Uterus (tissue), 4 donors: ENCODE data around the gene NEDD4L. TPM values are rescaled to one million over a fixed set of nuclear protein-coding genes. Genes with fewer than 3 reads are reported as not detected.
"Not testable (repeated sequence)": the region's sequence is repeated elsewhere in the genome, so short reads cannot be mapped to it uniquely, and the experiment has no call there.

Source experiments
- DNase-seq, 2 donors: peaks; one replicate each; pipeline ENCODE4 v3.0.0-alpha.2; 2019 to 2020
- H3K27ac ChIP-seq, 2 donors: fragments of 200-600 bp; sonication (generic); 1 replicate in 1 of 2; 2 replicates in 1 of 2; pipeline ENCODE4 v1.5.1; 2016 to 2018
- H3K27me3 ChIP-seq, 2 donors: fragments of 200-600 bp; sonication (generic); one replicate each; pipeline ENCODE4 v1.5.1; 2018 to 2019; ENCODE audit warnings: control low read depth in 1 of 2
- H3K36me3 ChIP-seq, 2 donors: fragments of 200-600 bp; sonication (generic); one replicate each; pipeline ENCODE4 v1.5.1; 2019; ENCODE audit warnings: control low read depth in 1 of 2
- H3K4me1 ChIP-seq, 2 donors: fragments of 200-600 bp; sonication (generic); one replicate each; pipeline ENCODE4 v1.5.1; 2018 to 2019; ENCODE audit warnings: control low read depth in 1 of 2
- H3K4me3 ChIP-seq, 2 donors: fragments of 200-600 bp; sonication (generic); 1 replicate in 1 of 2; 2 replicates in 1 of 2; pipeline ENCODE4 v1.5.1; 2018 to 2019; ENCODE audit warnings: mild to moderate bottlenecking in 1 of 2
- H3K9me3 ChIP-seq, 2 donors: fragments of 200-600 bp; sonication (generic); one replicate each; pipeline ENCODE4 v1.5.1; 2019; ENCODE audit warnings: control low read depth in 1 of 2
- POLR2A ChIP-seq, 2 donors: fragments of 450-650 bp; IDR thresholded peaks; one replicate each; pipeline ENCODE4 v1.6.1; 2016; ENCODE audit warnings: antibody characterized with exemption in 2 of 2, mild to moderate bottlenecking in 1 of 2, moderate library complexity in 1 of 2
- intact Hi-C: fragments of 100-400 bp; cut with DNase I; formaldehyde crosslinking; loops from one replicate; pipeline ENCODE4 v1.15.1; 2023; ENCODE audit warnings: low total_unique reads
- total RNA-seq, 4 donors: library from RNA; depleted of rRNA in 3 of 4; stranded (reverse); fragments of >200 nt in 3 of 4; gene quantifications; one replicate each; pipeline versions ENCODE4 v1.1.0 to v1.2.4, GENCODE V29; 2014 to 2023
- TF ChIP-seq, protein P1 (sequence below), 4 experiments: fragments of 200-600 bp in 2 of 4; fragments of 450-650 bp in 2 of 4; sonication (generic) in 2 of 4; IDR thresholded peaks; one replicate each; pipeline ENCODE4 v1.5.1; 2016 to 2019; ENCODE audit warnings: antibody characterized with exemption in 4 of 4, mild to moderate bottlenecking in 2 of 4, moderate library complexity in 1 of 4
- donor health status: DM: yes; HTN: yes; CAD: no.

Gene NEDD4L
- total RNA-seq, 4 donors from 2014 or later = 6.2 to 45.9 (median 32.3) TPM

DNA sequence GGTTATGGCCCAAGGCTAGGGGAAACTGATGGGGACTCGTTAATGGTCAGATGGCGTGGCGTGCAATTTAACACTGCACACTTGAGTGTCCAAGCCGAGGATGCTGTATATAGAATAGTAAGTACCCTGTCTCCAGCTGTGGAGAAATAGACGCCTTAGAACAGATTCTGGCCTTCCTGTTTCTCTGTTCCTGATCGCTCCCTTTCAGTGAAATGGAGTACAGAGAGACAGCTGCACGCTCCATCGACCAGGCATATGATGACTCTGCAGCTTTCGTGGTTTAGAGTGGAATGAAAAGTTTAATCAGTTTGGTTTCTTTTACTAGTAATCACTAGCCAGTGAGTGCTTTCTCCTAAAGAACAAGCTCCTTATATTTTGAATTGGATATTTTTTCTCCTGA is 213.4 kb downstream of the NEDD4L start:
- no peaks in the 10 kb centered on the region for H3K9me3 ChIP-seq
- no peak for TF ChIP-seq POLR2A (IDR thresholded peaks at IDR 0.05)
- TF ChIP-seq, protein P1, sequence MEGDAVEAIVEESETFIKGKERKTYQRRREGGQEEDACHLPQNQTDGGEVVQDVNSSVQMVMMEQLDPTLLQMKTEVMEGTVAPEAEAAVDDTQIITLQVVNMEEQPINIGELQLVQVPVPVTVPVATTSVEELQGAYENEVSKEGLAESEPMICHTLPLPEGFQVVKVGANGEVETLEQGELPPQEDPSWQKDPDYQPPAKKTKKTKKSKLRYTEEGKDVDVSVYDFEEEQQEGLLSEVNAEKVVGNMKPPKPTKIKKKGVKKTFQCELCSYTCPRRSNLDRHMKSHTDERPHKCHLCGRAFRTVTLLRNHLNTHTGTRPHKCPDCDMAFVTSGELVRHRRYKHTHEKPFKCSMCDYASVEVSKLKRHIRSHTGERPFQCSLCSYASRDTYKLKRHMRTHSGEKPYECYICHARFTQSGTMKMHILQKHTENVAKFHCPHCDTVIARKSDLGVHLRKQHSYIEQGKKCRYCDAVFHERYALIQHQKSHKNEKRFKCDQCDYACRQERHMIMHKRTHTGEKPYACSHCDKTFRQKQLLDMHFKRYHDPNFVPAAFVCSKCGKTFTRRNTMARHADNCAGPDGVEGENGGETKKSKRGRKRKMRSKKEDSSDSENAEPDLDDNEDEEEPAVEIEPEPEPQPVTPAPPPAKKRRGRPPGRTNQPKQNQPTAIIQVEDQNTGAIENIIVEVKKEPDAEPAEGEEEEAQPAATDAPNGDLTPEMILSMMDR (IDR thresholded peaks at IDR 0.05) = no peak
- H3K27ac ChIP-seq = no peak overlapping the region
- H3K36me3 ChIP-seq = no peaks in the 10 kb centered on the region
- intact Hi-C loops = no loop called here
- no peak overlapping the region for H3K4me3 ChIP-seq
- no peak for DNase-seq
- H3K27me3 ChIP-seq = no peaks in the 10 kb centered on the region
- H3K4me1 ChIP-seq = no peaks in the 10 kb centered on the region

DNA sequence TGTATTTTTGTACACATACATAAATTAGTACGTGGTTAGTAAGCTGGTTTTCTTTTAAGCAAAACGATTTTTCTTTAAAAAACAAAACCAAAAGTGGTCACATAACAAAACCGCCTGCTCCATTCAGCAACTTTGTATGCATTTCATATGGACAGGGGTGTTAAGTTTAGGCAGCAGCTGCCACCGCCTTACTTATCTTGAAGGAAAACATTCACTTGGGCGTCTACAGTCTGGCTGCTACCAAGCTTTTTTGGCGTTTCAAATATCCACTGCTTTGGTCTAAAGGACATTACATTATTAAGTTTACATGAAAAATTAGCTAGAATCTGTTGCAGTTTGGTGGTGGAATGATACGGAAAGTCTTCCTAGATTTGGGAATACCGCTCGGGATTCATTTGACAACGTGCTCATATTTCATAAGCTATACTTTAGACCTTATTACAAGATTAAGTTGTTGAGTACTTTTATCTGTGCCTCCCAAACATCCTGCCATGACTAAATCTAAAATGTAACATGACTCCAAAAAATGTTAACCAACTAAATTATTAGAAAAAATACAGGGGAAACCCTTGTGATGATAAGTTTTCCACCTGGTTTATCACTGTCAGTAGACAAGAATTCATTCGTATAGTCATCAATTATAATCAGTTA is 214.8 kb downstream of the NEDD4L start:
- Histone ChIP-seq H3K4me1 (no peaks in the 10 kb centered on the region), H3K36me3 (no peaks in the 10 kb centered on the region), H3K4me3 (no peak overlapping the region), H3K9me3 (no peaks in the 10 kb centered on the region), H3K27ac (no peak overlapping the region), H3K27me3 (no peaks in the 10 kb centered on the region)
- intact Hi-C loops = no loop called here
- DNase-seq = no peak
- TF ChIP-seq, protein P1 (IDR thresholded peaks at IDR 0.05) = no peak
- no peak for TF ChIP-seq POLR2A (IDR thresholded peaks at IDR 0.05)

DNA sequence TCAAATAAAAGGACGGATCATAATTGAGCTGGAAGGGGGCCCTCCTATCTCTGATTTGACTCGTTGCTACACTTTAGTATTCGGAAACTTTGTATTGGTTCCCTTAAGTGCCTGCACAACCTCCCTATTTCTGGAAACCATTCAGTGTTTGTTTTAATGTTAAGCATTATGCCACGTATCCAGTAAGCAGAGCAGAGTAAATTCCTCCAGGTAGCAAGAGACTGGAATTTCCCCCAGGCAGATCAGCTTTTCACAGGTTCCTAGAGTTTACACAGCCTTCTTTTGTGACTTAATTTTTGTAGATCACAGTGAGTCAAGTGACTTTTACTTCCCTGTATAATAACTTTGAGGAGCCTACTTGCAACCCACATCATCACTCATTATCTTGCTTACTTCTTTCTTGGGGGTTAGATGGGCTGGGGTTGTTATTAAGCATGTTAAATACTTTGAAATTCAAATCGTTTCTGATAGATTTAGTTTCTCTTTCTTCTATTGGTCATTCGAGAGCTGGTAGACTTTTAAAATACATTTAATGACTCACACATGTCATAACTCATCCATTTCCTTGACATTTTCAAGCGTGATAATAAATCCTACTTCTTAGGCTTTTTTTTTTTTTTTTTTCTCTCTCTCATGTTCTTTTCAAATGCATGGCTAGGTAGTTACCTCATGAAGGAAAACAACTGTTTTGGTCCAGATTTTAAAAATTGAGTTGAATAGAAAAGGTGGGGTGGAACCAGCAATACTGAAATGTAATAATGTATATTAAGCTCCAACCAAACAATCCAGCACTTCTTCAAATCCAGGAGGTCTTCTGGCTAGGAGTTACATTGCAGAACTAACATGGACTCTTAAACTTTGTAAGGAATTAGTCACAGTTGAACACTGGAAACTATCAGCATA is 219.3 kb downstream of the NEDD4L start:
- H3K4me1 ChIP-seq = no peaks in the 10 kb centered on the region
- H3K27me3 ChIP-seq = no peaks in the 10 kb centered on the region
- intact Hi-C loops = no loop called here
- no peaks in the 10 kb centered on the region for H3K36me3 ChIP-seq
- peak overlapping the region; percentile 42 to 48 for H3K27ac ChIP-seq
- DNase-seq = no peak
- H3K4me3 ChIP-seq = no peak overlapping the region
- TF ChIP-seq, protein P1 (IDR thresholded peaks at IDR 0.05) = no peak
- TF ChIP-seq POLR2A (IDR thresholded peaks at IDR 0.05) = no peak
- no peaks in the 10 kb centered on the region for H3K9me3 ChIP-seq

DNA sequence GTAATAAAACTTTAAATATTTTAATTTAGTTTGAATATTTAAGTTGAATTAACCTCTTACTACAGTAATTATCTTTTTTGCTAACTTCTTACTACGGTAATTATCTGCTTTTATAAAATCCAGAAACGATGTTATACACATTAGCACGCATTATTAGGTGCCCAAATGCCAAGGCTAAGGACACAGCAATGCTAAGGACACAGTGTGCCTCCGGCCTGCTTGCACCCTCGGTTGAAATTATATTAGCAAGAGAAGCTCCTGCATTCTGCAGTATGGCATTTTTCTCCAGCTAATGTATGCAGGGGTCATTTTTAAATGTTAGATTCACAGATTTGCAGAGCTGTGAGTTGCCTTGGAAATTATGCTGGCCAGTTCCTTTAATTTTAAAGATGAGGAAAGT is 220.0 kb downstream of the NEDD4L start:
- no peak for DNase-seq
- Histone ChIP-seq H3K27me3 (no peaks in the 10 kb centered on the region), H3K27ac (peak overlapping the region in 1 of 2 donors; percentile 48), H3K36me3 (no peaks in the 10 kb centered on the region), H3K4me3 (no peak overlapping the region), H3K4me1 (no peaks in the 10 kb centered on the region), H3K9me3 (no peaks in the 10 kb centered on the region)
- intact Hi-C loops = no loop called here
- no peak for TF ChIP-seq POLR2A (IDR thresholded peaks at IDR 0.05)
- TF ChIP-seq, protein P1 (IDR thresholded peaks at IDR 0.05) = no peak

DNA sequence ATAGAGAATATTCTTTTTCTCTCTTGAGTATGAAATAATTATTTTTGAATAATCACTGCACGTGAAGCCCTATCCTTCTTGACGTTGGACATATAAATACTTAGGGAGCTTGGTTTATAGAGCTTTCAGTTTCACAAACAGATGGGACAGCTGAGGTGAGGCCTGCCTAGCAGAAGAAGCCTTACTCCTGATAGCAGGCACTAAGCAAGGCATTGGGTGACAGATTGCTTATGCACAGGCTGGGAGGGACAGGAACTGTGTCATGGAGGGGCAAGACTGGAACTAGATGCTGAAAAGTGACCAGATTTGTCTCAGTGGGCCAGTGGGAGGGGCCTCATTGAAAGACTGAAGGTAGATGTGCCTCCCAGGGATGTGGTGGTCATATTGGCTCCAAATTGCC is 220.8 kb downstream of the NEDD4L start:
- Histone ChIP-seq H3K4me1 (no peaks in the 10 kb centered on the region), H3K4me3 (no peak overlapping the region), H3K9me3 (no peaks in the 10 kb centered on the region), H3K27me3 (no peaks in the 10 kb centered on the region), H3K36me3 (no peaks in the 10 kb centered on the region), H3K27ac (no peak overlapping the region)
- intact Hi-C loops = no loop called here
- DNase-seq = no peak
- no peak for TF ChIP-seq POLR2A (IDR thresholded peaks at IDR 0.05)
- TF ChIP-seq, protein P1 (IDR thresholded peaks at IDR 0.05) = no peak

DNA sequence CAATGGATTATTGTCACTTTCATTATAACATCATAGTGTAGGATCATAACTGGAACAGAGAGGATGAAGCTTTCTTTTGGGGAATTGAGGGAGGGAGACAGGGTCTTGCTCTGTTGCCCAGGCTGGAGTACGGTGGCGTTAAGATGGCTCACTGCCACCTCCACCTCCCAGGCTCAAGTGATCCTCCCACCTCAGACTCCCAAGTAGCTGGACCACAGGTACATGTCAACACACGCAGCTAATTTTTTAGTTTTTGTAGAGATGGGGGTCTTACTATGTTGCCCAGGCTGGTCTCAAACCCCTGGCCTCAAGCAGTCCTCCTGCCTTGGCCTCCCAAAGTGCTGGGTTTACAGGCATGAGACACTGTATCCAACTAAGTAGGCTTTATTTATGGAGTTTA is 221.5 kb downstream of the NEDD4L start:
- H3K27ac ChIP-seq, intact Hi-C loops: not testable (repeated sequence)

More for the DNA sequence above, 221.5 kb downstream of the NEDD4L start:
- not testable (repeated sequence) for H3K4me1 ChIP-seq, H3K27me3 ChIP-seq, H3K9me3 ChIP-seq, DNase-seq, H3K4me3 ChIP-seq, H3K36me3 ChIP-seq
